Sigmoid colon (tissue), 7 donors: Measurements from ENCODE around the gene CACNA1C. TPM values are rescaled to one million over a fixed set of nuclear protein-coding genes. Genes with fewer than 3 reads are reported as not detected.
A peak's percentile ranks its signal among the peaks of the same experiment; 100 is the strongest.

Experiments
- DNase-seq: peaks from one replicate; pipeline ENCODE4 v3.0.0-alpha.2; 2019
- H3K27ac ChIP-seq, 4 donors: fragments of 200-600 bp; sonication (generic); one replicate each; pipeline ENCODE4 v1.5.1; 2016 to 2019; ENCODE audit warnings: mild to moderate bottlenecking in 1 of 4
- H3K27me3 ChIP-seq, 3 donors: fragments of 200-600 bp; sonication (generic); one replicate each; pipeline ENCODE4 v1.5.1; 2019; ENCODE audit warnings: mild to moderate bottlenecking in 1 of 3
- H3K36me3 ChIP-seq, 4 donors: fragments of 200-600 bp; sonication (generic); one replicate each; pipeline ENCODE4 v1.5.1; 2016 to 2019
- H3K4me1 ChIP-seq, 4 donors: fragments of 200-600 bp; sonication (generic); one replicate each; pipeline ENCODE4 v1.5.1; 2017 to 2019
- H3K4me3 ChIP-seq, 4 donors: fragments of 200-600 bp; sonication (generic); one replicate each; pipeline ENCODE4 v1.5.1; 2017 to 2019; ENCODE audit warnings: mild to moderate bottlenecking in 2 of 4, moderate library complexity in 1 of 4
- H3K9me3 ChIP-seq, 4 donors: fragments of 200-600 bp in 3 of 4; sonication (generic) in 3 of 4; one replicate each; pipeline versions ENCODE4 v1.5.1 to v1.6.1; 2013 to 2019
- EP300 ChIP-seq, 4 donors: sonication (generic); formaldehyde crosslinking; IDR thresholded peaks; one replicate each; pipeline ENCODE4 v1.6.1; 2017; ENCODE audit warnings: antibody characterized with exemption in 4 of 4
- POLR2A ChIP-seq, 2 donors: fragments of 450-650 bp; IDR thresholded peaks; one replicate each; pipeline ENCODE4 v1.6.1; 2016; ENCODE audit warnings: antibody characterized with exemption in 2 of 2, mild to moderate bottlenecking in 2 of 2, moderate library complexity in 2 of 2
- POLR2AphosphoS5 ChIP-seq, 4 donors: sonication (generic); formaldehyde crosslinking; IDR thresholded peaks; one replicate each; pipeline ENCODE4 v1.6.1; 2017; ENCODE audit warnings: antibody characterized with exemption in 4 of 4
- WGBS, 2 donors: extraction: QIAGEN DNeasy Blood & Tissue Kit; methylation state at CpG; one replicate each; pipeline ENCODE4 v1.1.7; 2013; 5-methylcytosine and 5-hydroxymethylcytosine counted together
- intact Hi-C: fragments of 100-400 bp; cut with DNase I; formaldehyde crosslinking; loops from one replicate; pipeline ENCODE4 v1.15.1; 2023
- polyA plus RNA-seq, 3 donors: library from polyadenylated mRNA; stranded (reverse); fragments of 200-250 nt; gene quantifications; one replicate each; pipeline ENCODE4 v1.2.3, GENCODE V29; 2013
- total RNA-seq, 4 donors: library from RNA; depleted of rRNA; stranded (reverse); fragments of >200 nt; gene quantifications; one replicate each; pipeline ENCODE4 v1.1.0, GENCODE V29; 2016
- TF ChIP-seq, protein P1 (sequence below), 4 experiments: fragments of 450-650 bp in 3 of 4; fragments of 200-600 bp in 1 of 4; IDR thresholded peaks; one replicate each; pipeline ENCODE4 v1.5.1; 2016 to 2019; ENCODE audit warnings: antibody characterized with exemption in 4 of 4, mild to moderate bottlenecking in 3 of 4, moderate library complexity in 2 of 4
- donor health status: healthy with polysubstance abuse.
- donor health status: Bipolar disorder and iron deficiency.
- donor health status: healthy.

CACNA1C gene
- total and polyA plus RNA-seq, 7 donors: 0.46 to 213 (median 62.0) TPM

DNA sequence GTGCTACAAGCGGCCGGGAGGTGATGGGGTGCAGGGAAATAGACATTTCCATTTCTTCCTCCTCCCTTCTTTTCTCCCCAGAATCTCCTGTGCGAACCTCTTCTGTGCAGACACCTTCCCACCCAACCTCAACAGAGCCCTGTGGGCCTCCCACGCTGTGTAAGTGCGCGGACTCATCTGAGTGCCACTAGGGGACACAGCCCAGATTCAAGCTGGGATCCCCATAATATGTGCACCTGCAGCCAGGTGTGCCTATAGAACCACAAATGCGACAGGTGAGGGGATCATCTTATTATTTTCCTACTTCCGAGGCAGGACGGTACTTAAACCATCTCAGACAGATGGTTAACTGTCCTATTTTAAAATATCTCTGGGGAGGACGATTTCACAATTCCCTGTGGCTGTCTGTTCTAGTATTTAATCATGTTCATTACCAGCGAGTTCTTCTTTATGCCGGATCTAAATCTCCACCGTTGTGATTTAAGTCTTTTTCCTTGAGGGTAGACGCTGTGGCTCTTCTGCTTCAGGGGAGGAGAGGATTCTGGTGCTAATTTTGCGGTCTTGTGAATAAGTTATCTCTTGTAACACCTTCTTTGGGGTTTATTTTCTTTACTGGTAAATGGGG is 17.2 kb upstream of the CACNA1C start:
- no peaks in the 10 kb centered on the region for H3K36me3 ChIP-seq
- 69 to 70% methylated on average over 15 of the region's 15 CpGs for WGBS, 2 donors
- H3K9me3 ChIP-seq: no peaks in the 10 kb centered on the region
- TF ChIP-seq POLR2AphosphoS5 (IDR thresholded peaks at IDR 0.05) (no peak), POLR2A (IDR thresholded peaks at IDR 0.05) (no peak), EP300 (IDR thresholded peaks at IDR 0.05) (no peak)
- TF ChIP-seq, protein P1, sequence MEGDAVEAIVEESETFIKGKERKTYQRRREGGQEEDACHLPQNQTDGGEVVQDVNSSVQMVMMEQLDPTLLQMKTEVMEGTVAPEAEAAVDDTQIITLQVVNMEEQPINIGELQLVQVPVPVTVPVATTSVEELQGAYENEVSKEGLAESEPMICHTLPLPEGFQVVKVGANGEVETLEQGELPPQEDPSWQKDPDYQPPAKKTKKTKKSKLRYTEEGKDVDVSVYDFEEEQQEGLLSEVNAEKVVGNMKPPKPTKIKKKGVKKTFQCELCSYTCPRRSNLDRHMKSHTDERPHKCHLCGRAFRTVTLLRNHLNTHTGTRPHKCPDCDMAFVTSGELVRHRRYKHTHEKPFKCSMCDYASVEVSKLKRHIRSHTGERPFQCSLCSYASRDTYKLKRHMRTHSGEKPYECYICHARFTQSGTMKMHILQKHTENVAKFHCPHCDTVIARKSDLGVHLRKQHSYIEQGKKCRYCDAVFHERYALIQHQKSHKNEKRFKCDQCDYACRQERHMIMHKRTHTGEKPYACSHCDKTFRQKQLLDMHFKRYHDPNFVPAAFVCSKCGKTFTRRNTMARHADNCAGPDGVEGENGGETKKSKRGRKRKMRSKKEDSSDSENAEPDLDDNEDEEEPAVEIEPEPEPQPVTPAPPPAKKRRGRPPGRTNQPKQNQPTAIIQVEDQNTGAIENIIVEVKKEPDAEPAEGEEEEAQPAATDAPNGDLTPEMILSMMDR (IDR thresholded peaks at IDR 0.05): no peak
- no peaks in the 10 kb centered on the region for H3K27me3 ChIP-seq
- intact Hi-C loops: loop anchor here (1.0 to 5.0 kb wide), 2 partner anchors 239 to 383 kb away; no protein-coding TSS in a partner anchor
- H3K4me1 ChIP-seq: peaks cover 0 to 67% (median 55%) of the 10 kb centered on the region in 4 donors
- DNase-seq: no peak
- peak overlapping the region; percentile 3 to 41 (median 33) for H3K4me3 ChIP-seq
- peak overlapping the region in 3 of 4 donors; percentile 77 to 87 (median 77) for H3K27ac ChIP-seq

DNA sequence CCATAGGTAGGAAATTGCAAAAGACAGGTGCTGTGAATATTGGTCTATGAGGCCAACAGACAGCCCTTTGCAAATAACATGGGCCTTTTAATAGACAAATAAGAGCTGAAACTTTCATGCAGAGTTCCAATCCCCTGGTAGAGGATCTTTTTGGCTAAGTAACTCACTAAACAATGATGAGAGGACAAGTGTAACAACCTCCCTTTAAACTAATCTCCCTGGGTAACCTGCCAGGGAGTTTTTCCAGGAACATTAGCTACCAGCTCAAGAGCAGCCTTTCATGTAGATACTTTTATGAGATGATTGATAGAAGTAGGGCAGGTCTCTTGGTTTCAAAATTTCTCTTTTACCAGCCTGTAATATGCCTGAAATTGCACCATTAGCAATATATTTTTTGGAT is 13.8 kb upstream of the CACNA1C start:
- no peaks in the 10 kb centered on the region for H3K9me3 ChIP-seq
- peaks cover 0 to 32% (median 21%) of the 10 kb centered on the region in 4 donors for H3K4me1 ChIP-seq
- intact Hi-C loops: loop anchor here (5.0 kb wide), 1 partner anchor 387 kb away; no protein-coding TSS in a partner anchor
- H3K27ac ChIP-seq: peak overlapping the region in 2 of 4 donors; percentile 16 to 39
- DNase-seq: no peak
- no peak overlapping the region for H3K4me3 ChIP-seq
- no peaks in the 10 kb centered on the region for H3K36me3 ChIP-seq
- no peaks in the 10 kb centered on the region for H3K27me3 ChIP-seq
- TF ChIP-seq POLR2AphosphoS5 (IDR thresholded peaks at IDR 0.05): peak in 1 of 4 donors; percentile 48
- TF ChIP-seq, protein P1 (IDR thresholded peaks at IDR 0.05): no peak

DNA sequence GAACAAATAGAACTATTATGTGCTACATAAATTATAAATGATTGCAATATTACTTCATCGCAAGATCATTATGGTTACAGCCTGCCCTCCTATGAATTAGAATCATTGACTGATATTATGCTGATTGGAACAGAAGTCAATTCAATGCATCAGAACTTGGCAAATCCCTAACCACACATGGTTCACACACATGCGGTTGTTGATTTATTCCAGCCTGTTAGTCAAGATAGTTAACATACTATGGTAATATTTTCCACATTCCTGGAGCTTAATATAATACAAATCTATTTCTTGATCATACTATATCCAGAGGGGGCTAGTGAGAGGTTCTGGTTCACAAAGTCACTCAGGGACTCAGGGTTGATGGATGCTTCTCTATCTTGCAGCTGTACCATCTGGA is 9.7 kb upstream of the CACNA1C start:
- 94 to 97% methylated on average over 2 of the region's 2 CpGs for WGBS, 2 donors
- no peak for DNase-seq
- intact Hi-C loops: no loop called here
- TF ChIP-seq POLR2AphosphoS5 (IDR thresholded peaks at IDR 0.05) (no peak), POLR2A (IDR thresholded peaks at IDR 0.05) (no peak), EP300 (IDR thresholded peaks at IDR 0.05) (no peak)
- TF ChIP-seq, protein P1 (IDR thresholded peaks at IDR 0.05): no peak
- no peak overlapping the region for H3K4me3 ChIP-seq
- H3K9me3 ChIP-seq: no peaks in the 10 kb centered on the region
- peaks cover 0 to 10% (median 3%) of the 10 kb centered on the region in 4 donors for H3K4me1 ChIP-seq
- no peaks in the 10 kb centered on the region for H3K27me3 ChIP-seq
- no peak overlapping the region for H3K27ac ChIP-seq
- H3K36me3 ChIP-seq: no peaks in the 10 kb centered on the region

DNA sequence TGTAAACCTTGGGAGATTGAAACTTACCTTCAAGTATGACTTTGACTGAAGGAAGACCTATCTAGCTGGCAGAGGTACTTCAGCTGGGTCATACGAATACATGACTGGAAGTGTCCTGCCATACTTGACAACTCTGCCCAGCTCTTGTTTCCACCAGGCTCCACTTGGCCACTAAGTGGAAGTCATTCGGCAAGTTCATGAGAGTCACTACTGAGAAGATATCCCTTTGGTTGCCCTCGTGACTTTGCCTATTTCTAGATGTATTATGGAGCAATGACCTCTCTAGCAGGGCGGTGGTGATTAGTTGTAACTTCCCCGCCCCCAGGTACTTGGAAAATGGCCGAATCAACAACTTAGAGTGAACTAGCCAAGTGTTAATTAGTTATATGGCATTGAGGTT is 8.6 kb upstream of the CACNA1C start:
- Histone ChIP-seq H3K27ac (no peak overlapping the region), H3K9me3 (no peaks in the 10 kb centered on the region), H3K4me1 (peaks cover 0 to 4% (median 2%) of the 10 kb centered on the region in 4 donors), H3K36me3 (no peaks in the 10 kb centered on the region), H3K27me3 (no peaks in the 10 kb centered on the region), H3K4me3 (no peak overlapping the region)
- TF ChIP-seq, protein P1 (IDR thresholded peaks at IDR 0.05): no peak
- TF ChIP-seq EP300 (IDR thresholded peaks at IDR 0.05) (no peak), POLR2A (IDR thresholded peaks at IDR 0.05) (no peak), POLR2AphosphoS5 (IDR thresholded peaks at IDR 0.05) (no peak)
- intact Hi-C loops: no loop called here
- WGBS, 2 donors: 65 to 83% methylated on average over 6 of the region's 6 CpGs
- DNase-seq: no peak

DNA sequence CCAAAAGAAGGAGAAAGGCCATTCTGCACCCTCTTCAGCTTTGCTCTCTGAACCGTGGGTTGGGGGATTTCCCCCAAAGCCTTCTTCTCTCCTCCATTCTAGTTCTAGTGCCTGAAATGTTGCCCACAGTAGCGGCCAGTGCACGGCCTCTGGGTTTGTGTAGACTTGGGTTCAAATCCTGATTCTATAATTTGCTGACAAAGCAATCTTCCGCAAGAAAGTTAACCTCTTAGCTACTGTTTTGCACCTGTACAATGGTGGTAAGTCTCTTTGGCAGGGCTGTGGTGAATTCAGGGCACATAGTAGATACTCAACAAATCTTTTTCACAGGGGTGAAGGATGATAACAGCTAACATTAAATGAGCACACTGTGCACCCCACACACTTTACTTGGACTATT is 5.8 kb upstream of the CACNA1C start:
- H3K4me3 ChIP-seq: no peak overlapping the region
- intact Hi-C loops: no loop called here
- DNase-seq: no peak

More for the DNA sequence above, 5.8 kb upstream of the CACNA1C start:
- TF ChIP-seq, protein P1 (IDR thresholded peaks at IDR 0.05): no peak
- TF ChIP-seq EP300 (IDR thresholded peaks at IDR 0.05) (no peak), POLR2AphosphoS5 (IDR thresholded peaks at IDR 0.05) (no peak), POLR2A (IDR thresholded peaks at IDR 0.05) (no peak)
- no peaks in the 10 kb centered on the region for H3K9me3 ChIP-seq
- WGBS, 2 donors: 80 to 86% methylated on average over 4 of the region's 4 CpGs
- no peaks in the 10 kb centered on the region for H3K36me3 ChIP-seq
- no peaks in the 10 kb centered on the region for H3K27me3 ChIP-seq
- peaks cover 0 to 14% (median 8%) of the 10 kb centered on the region in 4 donors for H3K4me1 ChIP-seq
- H3K27ac ChIP-seq: no peak overlapping the region
